IPS-NIHi11 (cell line): ENCODE measurements around the gene SRXN1.
A peak's percentile ranks its signal among the peaks of the same experiment; 100 is the strongest.

Source experiments
- DNase-seq: peaks from one replicate; pipeline ENCODE4 v3.0.0; 2012; ENCODE audit warnings: mixed read lengths, low spot score

The SRXN1 gene

GRCh38 chr20:635893-636338 lies 17.1 kb downstream of the SRXN1 start:
- no peak for DNase-seq

DNA sequence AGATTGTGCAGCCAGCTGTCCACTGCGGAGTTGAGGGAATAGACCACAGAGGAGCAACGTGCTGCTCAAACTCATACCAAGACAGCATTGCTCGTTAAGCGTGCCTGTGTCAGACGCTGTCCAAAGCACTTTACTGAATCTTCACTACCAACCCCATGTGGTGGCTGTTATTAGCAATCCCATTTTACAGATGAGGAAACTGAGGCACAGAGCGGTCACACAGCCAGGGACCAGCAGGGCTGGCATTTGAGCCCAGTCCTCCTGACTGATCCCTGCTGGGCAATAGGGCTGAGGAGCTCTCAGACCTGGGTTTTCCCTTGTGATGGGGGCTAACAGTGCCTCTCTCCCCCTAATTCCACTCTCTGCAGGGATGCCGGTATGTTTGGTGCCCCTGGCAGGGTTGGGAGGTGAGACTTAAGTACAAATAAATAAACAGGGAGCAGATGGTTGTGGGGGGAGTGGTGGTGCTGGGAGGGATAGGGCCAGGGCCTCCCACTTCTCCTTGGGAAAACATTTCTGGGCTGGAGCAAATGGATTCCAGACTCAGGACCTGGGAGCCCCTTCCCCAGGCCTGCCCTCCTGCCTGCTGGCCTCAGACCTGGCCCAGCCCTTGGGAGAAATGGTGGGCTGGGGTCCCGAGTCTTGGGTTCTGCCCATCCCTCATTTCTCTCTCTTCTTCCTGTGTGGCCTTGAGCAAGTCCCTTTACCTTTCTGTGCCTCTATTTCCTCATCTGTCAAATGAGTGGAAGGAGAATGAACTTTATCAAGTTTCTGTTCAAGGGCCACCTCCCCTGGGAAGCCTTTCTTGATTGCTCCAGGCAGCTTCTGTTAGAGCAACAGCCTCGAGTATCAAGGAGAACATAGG lies 17.7 kb downstream of the SRXN1 start:
- DNase-seq: no peak

GRCh38 chr20:634148-634925 lies 18.7 kb downstream of the SRXN1 start:
- no peak for DNase-seq

GRCh38 chr20:631101-631500 lies 21.9 kb downstream of the SRXN1 start:
- no peak for DNase-seq

DNA sequence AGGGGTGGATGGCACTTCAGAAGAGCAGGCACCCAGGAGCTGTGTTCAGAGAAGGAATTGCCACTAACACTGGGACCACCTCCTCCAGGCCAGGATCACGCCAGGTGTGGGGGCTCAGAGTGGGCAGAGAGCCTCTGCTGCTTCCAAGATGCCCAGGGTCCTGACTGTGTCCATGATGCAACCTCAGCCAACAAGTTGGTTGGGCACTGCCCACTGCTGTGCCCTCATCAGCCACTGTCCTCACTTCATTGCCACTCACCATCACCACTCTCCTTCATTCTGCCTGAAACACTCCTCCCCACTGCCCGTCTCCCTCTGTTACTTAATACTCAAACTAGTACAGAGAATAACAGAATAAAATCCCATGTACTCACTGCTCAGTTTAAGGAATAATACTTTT lies 26.4 kb downstream of the SRXN1 start:
- DNase-seq: no peak

- DNase-seq: no peak
Observed at GRCh38 chr20:625360-625932, 27.6 kb downstream of the SRXN1 start.

- DNase-seq: no peak
Observed at GRCh38 chr20:623704-624103, 29.3 kb downstream of the SRXN1 start.

GRCh38 chr20:623021-623420 lies 30.0 kb downstream of the SRXN1 start:
- DNase-seq: no peak

DNA sequence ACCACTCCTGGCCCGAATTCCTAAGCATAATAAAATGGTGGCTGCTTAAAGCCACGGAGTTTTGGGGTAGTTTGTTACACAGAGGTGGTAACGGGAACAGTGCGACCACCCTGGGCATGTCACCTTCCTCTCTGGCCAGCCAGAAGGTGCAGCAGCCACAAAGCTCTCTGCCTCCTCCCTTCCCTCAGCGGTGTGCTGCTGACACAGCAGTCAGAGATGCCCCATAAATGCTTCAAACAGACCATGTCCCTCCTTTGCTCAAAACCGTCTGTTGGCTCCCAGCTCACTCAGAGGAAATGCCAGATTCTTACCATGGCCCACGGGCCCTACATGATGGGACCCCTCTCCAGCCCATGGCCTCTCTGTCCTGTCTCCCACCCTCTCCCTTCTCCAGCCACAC lies 30.8 kb downstream of the SRXN1 start:
- DNase-seq: no peak

DNA sequence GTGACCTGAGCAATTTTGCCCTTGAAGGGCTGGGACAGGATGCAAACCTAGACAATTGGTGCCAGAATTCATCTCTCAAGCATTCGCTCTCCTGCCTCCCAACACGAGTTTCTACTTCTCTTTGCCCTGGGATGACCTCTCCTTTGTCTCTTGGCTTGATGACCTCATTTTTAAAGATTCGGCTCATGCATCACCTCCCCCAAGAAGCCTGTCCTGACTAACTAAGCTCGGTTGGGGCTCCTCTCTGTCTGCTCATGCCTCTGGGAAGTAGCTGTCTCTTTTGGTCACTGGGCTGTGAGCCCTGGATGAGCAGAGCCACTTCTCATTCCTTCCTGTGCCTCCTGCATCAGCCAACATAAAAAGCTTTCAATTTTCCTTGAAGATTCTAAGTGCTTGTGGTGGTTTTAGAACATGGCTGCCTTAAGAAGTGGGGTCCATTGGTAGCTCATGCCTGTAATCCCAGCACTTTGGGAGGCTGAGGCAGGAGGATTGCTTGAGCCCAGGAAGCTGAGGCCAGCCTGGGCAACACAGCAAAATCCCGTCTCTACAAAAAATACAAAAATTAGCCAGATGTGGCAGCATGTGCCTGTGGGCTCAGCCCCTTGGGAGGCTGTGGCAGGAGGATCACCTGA lies 31.8 kb downstream of the SRXN1 start:
- DNase-seq: no peak

DNA sequence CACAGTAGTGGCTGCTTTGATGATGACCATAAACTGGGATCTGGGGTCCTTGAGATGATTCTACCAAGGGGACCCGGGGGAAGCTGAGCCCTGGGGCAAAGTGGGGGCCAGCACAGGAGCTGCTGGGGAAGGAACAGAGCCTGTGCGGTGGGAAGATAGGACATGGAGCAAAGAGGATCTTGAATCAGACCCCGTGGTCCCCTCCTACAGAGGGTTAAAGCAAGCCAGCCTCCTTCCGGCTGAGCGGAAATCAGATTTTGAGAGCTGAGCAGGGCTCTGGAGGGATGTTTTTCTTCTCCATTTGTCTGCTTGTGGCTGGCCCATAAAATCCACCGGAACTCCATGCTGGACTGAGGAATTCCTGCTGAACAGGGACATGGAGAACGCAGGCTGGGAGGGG lies 32.8 kb downstream of the SRXN1 start:
- no peak for DNase-seq

- DNase-seq: no peak
Observed at GRCh38 chr20:618980-619379, 34.0 kb downstream of the SRXN1 start.

DNA sequence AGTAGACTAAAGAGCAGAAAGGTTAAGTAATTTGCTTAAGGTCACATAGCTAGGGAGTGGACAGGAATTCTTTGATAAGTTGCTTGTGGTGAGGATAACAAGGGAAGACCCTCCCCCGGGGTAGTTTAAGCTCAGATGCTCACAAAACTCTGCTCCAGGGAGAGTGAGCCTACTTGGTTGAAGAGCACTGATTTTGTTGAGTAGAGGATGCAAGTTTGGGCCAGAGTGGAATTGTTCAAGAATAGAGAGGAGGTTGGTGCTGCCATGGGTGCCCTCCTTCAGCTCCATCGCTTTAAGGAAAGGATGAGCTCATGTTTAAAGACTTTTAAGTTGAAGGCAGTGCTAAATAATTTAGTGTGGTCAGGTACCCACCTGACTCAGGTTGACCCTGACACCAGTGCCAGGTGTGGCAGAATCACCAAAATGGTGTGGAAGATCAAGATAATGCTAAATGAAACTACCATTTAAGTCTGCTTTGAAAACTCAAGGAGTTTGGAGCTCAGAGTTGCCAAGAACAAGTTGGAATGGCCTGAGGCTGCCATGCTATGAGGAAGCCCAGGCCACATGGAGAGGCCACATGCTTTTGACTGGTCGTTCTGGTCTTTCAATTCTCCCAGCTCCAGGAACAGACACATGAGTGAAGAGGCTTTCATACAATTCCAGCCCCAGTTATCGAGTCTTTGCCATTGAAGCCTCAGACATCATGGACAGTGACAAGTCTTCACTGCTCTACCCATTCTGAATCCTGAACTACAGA lies 34.9 kb downstream of the SRXN1 start:
- DNase-seq: no peak

DNA sequence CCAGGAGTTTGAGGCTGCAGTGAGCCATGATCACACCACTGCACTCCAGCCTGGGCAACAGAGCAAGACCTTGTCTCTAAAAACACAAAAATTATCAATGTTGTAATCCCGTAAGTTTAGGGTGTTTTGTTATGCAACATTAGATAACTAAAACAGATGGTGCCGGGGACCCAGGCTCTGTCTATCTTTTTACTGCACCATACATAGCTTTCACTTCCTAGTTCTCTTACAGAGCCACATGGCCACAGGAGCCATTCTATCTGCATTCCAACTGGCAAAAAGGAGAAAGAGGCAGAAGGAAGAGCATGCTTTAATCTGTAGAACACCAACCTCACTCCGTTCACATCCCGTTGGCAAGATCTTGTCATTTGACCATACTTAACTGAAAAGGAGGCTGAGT lies 37.5 kb downstream of the SRXN1 start:
- DNase-seq: no peak

- no peak for DNase-seq
Observed at GRCh38 chr20:611843-612185, 41.2 kb downstream of the SRXN1 start.

DNA sequence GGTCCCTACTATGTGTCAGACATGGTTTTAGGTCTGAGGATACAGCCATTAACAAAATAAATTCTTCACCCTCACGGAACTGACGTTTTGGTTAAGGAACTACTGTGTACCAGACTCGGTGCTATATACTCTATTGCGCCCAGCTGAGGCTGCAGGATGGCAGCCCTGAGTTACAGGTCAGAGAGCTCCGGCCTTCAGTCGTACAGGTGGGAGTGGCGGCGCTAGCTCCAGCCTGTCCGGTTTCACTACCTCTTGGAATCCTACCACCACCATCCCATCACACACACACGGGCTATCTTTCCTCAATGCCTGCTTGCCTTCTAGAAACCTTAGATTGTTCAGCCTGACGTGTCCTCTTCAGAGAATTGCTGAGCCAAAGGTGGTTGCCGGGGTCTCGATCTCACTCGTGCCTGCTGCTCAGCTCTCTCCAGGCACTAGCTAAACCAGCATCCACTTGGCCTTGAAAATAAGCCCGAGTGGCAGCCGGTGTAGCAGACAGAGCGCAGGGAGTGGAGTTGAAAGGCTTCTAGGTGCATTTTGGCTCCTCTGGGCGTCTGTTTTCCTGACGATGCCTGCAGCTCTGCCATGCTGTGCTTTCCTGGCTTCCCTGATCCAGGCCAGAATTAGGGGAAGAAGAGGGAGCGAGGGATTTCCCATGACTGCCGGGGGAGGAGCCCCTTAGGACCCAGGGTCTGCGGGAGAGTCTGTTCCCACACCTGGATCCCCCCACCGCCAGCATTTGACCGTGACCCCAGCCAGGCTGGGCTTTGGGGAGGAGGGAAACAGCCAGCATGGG lies 41.8 kb downstream of the SRXN1 start:
- peak; percentile 39 for DNase-seq

GRCh38 chr20:610130-611046 lies 42.6 kb downstream of the SRXN1 start, which contains the start of gene TCF15:
Gene TCF15, minus strand, starts transcription at chr20:610309. Its CDS starts 72 bp downstream, at chr20:610237.
- DNase-seq: peak; percentile 100

DNA sequence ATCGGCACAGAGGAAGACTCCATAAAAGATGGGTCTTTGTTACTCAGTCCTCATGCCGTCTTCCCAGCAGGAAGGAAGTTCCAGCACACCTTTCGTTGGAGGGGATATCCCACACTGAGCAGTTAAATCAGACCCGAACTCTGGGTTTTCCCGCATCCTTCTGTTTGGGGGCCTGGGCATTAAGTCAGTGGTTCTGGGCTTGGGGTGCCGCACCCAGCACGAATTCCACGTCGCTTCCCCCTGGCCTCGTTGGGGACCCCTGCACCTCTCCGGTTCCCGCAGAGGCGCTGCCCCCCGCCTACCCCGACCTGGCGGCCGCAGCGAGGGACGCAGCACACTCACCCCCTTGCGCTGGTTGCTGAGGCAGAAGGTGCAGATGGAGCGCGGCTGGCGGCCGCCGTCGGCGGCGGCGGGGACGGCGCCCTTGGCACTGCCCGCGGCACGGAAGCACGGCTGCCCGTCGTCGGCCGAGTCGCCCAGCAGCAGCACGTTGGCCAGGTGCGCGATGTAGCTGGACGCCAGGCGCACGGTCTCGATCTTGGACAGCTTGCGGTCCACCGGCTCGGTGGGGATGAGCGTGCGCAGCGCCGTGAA lies 43.5 kb downstream of the SRXN1 start:
- peak; percentile 55 for DNase-seq

DNA sequence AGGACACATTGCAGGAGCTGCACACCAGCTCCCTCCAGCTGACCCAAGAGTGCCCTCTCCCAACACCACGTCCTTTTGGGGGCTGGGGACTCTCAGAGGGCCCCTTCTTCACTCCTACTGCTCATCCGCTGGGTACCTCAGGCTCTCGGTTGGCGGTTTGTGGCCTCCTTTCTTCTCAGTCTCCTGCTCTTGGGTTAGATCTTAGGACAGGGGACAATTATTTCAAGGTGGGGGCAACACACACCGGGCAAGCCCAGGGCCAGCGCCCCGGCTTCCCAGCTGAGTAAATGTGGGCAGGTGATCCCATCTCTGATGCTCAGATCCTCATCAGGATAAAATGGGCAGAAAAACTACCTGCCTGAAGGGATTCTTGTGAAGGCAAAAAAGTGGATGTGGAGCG lies 44.0 kb downstream of the SRXN1 start:
- DNase-seq: no peak
